ENCODE measurements around the gene CCL25. TPM values are rescaled to one million over a fixed set of nuclear protein-coding genes. Genes with fewer than 3 reads are reported as not detected.

The CCL25 gene
- not detected for total RNA-seq

GRCh38 chr19:8052464-8052859 is at the start of gene CCL25:
TSS of gene CCL25 (plus strand) at chr19:8052760. CDS start at chr19:8053050, 290 bp downstream.

GRCh38 chr19:8005534-8006256 is 46.9 kb upstream of the CCL25 start, which contains the start of gene ELAVL1:
TSS of gene ELAVL1 (minus strand) at chr19:8005641. CDS start at chr19:7991815, 13,826 bp downstream.

Other genes starting within 250 kb of the CCL25 start
- 15.4 TPM for gene EVI5L, start 222.5 kb upstream of the CCL25 start, total RNA-seq
- 1.9 TPM for gene PRR36, start 178.4 kb upstream of the CCL25 start, total RNA-seq
- 2.7 TPM for gene LRRC8E, start 164.2 kb upstream of the CCL25 start, total RNA-seq
- gene MAP2K7, start 148.9 kb upstream of the CCL25 start, total RNA-seq: 25.8 TPM
- gene TGFBR3L, start 137.9 kb upstream of the CCL25 start, total RNA-seq: not detected
- 13.7 TPM for gene SNAPC2, start 132.4 kb upstream of the CCL25 start, total RNA-seq
- 6.1 TPM for gene CTXN1, start 126.6 kb upstream of the CCL25 start, total RNA-seq
- gene TIMM44, start 109.1 kb upstream of the CCL25 start, total RNA-seq: 33.7 TPM
- gene ELAVL1, start 47.1 kb upstream of the CCL25 start, total RNA-seq: 64.2 TPM
- gene FBN3, start 96.8 kb downstream of the CCL25 start, total RNA-seq: 27.3 TPM
- gene CERS4, start 156.6 kb downstream of the CCL25 start, total RNA-seq: 40.9 TPM

Data from metanephros (tissue), 1 donor.